HG02884 (cell line): ENCODE results near the gene EPS8L1.
"Not testable (repeated sequence)": the region's sequence is repeated elsewhere in the genome, so short reads cannot be mapped to it uniquely, and the experiment has no call there.

Source experiments
- ATAC-seq: cut with Tn5 transposase; IDR thresholded peaks from one replicate; pipeline ENCODE4 v1.9.1; 2021; ENCODE audit warnings: mild to moderate bottlenecking, moderate library complexity; ENCODE audit not compliant: unreplicated experiment

Gene EPS8L1

DNA sequence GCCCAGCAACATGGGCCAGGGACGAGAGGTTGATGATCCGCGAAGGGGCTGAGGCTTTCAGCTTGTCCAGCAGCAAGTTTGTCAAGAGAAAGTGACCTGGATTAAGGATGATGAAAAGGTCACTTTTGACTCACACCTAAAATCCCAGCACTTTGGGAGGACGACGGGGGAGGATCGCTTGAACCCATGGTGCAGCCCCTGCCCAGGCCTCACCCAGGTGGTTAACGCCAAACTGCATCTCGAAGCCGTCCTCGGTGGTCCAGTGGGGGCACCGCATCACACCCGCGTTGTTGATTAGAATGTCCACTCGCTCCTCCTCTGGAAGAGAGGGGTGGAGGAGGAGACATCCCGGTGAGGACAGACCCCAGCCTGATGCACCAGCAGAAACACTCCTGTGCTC is 27.2 kb upstream of the EPS8L1 start:
- ATAC-seq = no peak

GRCh38 chr19:55050749-55051532 is 24.7 kb upstream of the EPS8L1 start:
- ATAC-seq = no peak

GRCh38 chr19:55053735-55054134 is 21.9 kb upstream of the EPS8L1 start:
- no peak for ATAC-seq

- no peak for ATAC-seq
Measured at GRCh38 chr19:55056827-55057226, 18.8 kb upstream of the EPS8L1 start.

DNA sequence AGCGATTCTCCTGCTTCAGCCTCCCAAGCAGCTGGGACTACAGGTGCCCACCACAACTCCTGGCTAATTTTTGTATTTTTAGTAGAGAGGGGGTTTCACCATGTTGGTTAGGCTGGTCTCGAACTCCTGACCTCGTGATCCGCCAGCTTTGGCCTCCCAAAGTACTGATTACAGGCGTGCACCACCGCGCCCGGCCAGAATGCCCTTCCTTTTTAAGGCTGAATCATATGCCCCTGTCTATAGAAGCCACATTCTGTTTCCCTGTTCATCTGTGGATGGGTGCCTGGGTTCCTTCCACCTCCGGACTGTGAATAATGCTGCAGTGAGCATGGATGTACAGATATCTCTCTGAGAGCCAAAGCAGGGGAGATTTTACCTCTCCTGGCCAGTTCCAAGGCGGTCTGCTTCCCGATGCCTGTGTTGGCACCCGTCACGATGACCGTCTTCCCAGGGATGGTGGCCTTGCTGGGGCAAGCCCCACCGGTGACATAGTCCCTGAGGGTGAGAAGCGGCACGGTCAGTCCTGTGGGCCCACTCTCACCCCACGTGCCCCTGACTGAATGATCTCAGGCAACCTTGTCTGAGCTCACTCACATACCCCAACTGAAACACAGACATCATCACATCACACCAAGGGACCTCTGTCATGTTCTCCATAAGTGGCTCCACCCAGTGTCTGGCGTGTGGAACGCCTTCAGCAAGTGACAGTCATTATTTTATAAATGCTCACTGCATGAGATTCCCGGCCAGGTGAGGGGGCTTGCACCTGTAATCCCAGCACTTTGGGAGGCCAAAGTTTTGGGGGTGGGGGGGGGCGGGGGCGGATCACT is 16.7 kb upstream of the EPS8L1 start:
- ATAC-seq = no peak

- not testable (repeated sequence) for ATAC-seq
Measured at GRCh38 chr19:55060287-55060686, 15.4 kb upstream of the EPS8L1 start.

DNA sequence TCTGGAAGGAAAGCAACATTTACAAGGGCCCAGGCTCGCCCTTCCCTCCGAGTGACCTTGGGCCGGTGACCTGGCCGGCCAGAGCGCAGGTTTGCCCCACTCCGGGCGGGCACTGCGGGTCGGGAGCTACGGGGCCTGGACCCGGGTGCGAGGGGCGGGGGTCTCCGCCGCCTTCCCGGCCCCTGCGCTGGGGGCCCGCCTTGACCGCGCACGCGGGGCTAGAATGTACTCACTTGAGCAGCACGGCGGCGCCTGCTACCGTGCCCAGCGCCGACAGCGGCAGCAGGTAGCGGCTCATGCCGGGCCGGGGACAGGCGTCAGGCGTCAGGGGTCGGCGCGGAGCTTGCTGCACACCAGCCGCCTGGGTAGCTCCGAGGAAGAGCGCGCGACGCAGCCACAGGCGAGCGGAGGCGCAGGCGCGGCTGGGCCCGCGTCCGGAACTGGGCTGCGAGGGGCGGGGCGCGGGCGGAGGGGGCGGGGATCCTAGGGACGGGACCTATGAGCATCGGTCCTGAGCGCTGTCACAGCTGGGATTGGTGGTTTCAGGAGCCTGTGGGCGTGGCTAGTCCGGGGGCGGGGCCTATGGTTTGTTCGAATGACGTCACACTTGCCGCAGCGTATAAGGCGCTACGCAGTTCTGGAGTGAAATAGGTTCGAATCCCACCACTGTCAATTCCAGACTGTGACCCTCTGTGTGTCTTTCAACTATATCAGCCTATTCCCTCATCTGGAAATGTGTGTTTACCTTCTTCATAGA is 12.8 kb upstream of the EPS8L1 start, which contains the start of gene RDH13:
TSS of gene RDH13 (minus strand) at position 414 of the 757 bp plus-strand sequence. CDS start at position 298, 116 bp downstream.
- ATAC-seq = peak; percentile 79

- no peak for ATAC-seq
Measured at GRCh38 chr19:55063492-55063843, 12.2 kb upstream of the EPS8L1 start.

GRCh38 chr19:55065516-55065915 is 10.2 kb upstream of the EPS8L1 start:
- not testable (repeated sequence) for ATAC-seq

- no peak for ATAC-seq
Measured at GRCh38 chr19:55066107-55066709, 9.5 kb upstream of the EPS8L1 start.

DNA sequence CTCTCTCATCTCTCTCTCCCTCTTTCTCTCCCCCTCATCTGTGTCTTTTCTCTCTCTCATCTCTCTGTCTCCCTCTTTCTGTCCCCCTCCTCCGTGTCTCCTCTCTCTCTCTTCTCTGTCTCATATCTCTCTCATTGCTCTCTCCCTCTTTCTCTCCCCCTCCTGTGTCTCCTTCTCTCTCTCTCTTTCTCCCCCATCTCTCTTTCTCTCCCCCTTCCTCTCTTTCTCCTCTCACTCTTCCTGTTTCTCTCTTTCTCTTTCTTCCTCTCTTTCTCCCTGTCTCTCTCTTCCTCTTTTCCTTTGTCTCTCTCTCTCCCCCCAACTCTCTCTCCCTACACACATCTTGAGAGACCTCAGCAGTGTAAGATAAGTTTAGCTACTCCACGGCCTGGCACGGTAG is 7.8 kb upstream of the EPS8L1 start:
- no peak for ATAC-seq

GRCh38 chr19:55068950-55069864 is 6.5 kb upstream of the EPS8L1 start:
- no peak for ATAC-seq

DNA sequence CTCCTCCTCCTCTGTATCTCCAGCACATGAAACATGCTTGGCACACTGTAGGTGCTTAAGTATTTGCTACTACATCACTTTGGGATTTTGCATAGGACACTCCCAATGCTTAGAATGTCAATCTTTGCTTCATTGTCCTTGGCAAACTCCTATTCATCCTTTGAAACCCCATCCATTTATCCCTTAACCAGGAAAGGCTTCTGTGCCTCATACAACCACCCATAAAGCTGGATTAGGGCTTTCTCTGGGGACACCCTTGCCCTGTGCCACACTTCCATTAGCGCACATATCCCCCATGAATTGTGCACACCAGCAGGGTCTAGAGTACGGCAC is 5.8 kb upstream of the EPS8L1 start:
- ATAC-seq = no peak

GRCh38 chr19:55070466-55071128 is 5.1 kb upstream of the EPS8L1 start:
- ATAC-seq = no peak

DNA sequence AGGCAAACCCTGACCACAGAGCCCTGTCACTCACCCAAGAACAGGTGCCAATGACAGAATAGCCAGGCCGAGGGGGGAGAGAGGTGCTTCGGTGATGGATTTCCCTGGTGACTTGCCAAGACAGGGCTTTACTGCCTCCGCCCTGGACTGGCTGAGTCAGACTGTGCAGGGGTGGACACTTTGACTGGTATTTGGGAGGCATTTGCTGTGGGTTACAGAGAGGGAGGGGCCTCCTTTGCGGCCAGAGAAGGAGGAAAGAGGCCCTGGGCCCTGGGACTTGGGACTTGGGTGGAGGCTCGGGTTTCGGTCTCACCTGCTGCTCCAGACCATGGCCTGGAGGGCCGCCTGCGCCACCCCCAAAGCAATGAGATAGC is 4.6 kb upstream of the EPS8L1 start:
- no peak for ATAC-seq

DNA sequence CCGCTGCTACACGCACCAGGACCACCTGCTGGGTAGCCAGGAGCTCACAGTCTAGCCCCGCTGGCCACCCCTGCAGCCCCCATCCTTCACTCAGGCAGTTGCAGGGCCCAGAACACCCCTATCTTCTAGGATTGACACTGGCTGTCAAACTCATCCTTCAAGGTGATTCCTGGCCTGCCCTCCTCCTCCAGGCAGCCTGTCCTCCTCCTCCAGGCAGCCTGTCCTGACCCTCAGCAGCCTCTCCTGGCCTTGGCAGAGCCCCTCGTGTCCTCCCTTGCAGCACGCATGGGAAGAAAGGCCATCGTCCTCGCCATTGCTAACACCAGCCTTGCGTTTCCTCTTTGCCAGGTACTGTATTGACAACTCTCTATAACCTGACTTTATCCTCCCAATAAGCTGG is 3.8 kb upstream of the EPS8L1 start:
- no peak for ATAC-seq

DNA sequence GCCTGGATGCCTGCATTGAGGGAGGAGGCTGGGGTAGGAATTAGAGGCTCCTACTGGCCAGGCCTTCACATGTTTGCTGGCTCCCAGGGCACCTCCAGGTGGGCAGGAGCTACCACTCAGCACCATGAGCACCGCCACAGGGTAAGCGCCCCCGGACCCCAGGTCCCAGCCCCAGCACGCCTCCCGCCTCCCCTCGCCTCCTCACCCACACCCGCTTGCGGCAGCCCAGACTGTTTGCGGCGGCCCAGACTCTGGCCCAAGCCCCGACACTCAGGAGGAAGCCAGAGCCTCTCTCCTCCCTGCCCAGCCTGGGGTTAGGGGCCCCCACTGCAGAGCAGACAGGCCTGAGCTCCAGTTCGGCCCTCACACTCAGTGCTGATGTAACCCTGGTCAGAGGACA is 652 bp downstream of the EPS8L1 start:
- ATAC-seq = no peak

DNA sequence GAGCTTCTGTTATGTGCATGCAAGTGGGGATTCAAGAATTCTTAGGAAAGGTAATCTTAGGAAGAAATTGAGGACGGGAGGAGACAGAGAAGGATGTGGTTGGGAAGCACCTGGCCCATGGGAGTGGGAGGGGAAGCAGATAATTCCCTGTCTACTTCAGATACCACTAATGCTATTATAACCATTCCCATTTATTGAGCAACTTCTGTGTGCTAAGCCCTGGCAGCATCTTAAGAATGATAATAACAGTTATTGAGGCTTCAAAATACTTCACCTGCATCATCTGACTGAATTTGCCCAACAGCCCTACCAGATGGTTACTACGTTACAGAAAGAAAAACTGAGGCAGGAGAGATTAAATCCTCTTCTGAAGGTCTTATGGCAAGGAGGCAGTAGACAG is 1.4 kb downstream of the EPS8L1 start:
- no peak for ATAC-seq

GRCh38 chr19:55078996-55079395 is 3.3 kb downstream of the EPS8L1 start:
- no peak for ATAC-seq
